ENCODE data around the gene TNRC6C. TPM values are rescaled to one million over a fixed set of nuclear protein-coding genes. Genes with fewer than 3 reads are reported as not detected.

The TNRC6C gene
- total and polyA plus RNA-seq, 9 of the 15 experiments (the other 6 are each of a cell fraction or from before 2014, with no cell fraction given): 0.20 to 4.9 (median 2.3) TPM

DNA sequence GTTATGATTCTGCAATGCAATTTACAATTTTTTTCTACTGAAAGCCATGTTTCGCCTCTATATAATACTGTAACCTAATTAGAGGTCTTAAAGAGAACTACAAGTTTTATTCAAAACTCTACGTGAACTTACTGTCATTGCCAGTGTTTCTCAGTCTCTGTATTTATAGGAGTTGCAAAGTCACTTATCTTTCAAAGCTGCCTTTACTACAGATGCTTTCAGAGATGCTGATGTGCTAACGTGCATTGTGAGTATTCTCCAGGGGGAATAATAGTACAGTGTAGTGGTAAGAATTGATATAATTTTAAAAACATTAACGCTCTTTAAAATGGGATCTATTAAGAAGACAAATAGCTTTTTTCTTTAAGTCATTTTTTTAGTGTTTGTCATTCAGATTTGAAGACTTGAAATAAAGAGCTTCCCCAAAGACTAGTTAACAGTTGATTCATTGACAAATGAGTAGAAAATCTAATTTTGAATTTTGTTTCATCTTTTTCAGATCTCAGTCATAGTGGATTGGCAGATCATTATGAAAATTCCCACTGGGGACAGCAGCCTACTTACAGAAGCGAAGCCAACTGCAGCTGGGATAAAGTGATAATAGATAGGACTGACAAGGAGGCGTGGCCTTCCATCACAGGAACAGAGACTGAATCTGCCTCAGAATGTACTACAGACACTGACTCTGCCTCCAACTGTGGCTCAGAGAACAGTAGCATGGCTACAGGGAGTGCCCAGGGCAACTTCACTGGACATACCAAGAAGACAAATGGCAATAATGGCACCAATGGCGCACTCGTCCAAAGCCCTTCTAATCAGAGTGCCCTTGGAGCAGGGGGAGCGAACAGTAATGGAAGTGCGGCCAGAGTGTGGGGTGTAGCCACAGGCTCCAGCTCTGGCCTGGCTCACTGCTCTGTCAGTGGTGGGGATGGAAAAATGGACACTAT lies 90.1 kb downstream of the TNRC6C start (continued):
- TF ChIP-seq, protein P1, sequence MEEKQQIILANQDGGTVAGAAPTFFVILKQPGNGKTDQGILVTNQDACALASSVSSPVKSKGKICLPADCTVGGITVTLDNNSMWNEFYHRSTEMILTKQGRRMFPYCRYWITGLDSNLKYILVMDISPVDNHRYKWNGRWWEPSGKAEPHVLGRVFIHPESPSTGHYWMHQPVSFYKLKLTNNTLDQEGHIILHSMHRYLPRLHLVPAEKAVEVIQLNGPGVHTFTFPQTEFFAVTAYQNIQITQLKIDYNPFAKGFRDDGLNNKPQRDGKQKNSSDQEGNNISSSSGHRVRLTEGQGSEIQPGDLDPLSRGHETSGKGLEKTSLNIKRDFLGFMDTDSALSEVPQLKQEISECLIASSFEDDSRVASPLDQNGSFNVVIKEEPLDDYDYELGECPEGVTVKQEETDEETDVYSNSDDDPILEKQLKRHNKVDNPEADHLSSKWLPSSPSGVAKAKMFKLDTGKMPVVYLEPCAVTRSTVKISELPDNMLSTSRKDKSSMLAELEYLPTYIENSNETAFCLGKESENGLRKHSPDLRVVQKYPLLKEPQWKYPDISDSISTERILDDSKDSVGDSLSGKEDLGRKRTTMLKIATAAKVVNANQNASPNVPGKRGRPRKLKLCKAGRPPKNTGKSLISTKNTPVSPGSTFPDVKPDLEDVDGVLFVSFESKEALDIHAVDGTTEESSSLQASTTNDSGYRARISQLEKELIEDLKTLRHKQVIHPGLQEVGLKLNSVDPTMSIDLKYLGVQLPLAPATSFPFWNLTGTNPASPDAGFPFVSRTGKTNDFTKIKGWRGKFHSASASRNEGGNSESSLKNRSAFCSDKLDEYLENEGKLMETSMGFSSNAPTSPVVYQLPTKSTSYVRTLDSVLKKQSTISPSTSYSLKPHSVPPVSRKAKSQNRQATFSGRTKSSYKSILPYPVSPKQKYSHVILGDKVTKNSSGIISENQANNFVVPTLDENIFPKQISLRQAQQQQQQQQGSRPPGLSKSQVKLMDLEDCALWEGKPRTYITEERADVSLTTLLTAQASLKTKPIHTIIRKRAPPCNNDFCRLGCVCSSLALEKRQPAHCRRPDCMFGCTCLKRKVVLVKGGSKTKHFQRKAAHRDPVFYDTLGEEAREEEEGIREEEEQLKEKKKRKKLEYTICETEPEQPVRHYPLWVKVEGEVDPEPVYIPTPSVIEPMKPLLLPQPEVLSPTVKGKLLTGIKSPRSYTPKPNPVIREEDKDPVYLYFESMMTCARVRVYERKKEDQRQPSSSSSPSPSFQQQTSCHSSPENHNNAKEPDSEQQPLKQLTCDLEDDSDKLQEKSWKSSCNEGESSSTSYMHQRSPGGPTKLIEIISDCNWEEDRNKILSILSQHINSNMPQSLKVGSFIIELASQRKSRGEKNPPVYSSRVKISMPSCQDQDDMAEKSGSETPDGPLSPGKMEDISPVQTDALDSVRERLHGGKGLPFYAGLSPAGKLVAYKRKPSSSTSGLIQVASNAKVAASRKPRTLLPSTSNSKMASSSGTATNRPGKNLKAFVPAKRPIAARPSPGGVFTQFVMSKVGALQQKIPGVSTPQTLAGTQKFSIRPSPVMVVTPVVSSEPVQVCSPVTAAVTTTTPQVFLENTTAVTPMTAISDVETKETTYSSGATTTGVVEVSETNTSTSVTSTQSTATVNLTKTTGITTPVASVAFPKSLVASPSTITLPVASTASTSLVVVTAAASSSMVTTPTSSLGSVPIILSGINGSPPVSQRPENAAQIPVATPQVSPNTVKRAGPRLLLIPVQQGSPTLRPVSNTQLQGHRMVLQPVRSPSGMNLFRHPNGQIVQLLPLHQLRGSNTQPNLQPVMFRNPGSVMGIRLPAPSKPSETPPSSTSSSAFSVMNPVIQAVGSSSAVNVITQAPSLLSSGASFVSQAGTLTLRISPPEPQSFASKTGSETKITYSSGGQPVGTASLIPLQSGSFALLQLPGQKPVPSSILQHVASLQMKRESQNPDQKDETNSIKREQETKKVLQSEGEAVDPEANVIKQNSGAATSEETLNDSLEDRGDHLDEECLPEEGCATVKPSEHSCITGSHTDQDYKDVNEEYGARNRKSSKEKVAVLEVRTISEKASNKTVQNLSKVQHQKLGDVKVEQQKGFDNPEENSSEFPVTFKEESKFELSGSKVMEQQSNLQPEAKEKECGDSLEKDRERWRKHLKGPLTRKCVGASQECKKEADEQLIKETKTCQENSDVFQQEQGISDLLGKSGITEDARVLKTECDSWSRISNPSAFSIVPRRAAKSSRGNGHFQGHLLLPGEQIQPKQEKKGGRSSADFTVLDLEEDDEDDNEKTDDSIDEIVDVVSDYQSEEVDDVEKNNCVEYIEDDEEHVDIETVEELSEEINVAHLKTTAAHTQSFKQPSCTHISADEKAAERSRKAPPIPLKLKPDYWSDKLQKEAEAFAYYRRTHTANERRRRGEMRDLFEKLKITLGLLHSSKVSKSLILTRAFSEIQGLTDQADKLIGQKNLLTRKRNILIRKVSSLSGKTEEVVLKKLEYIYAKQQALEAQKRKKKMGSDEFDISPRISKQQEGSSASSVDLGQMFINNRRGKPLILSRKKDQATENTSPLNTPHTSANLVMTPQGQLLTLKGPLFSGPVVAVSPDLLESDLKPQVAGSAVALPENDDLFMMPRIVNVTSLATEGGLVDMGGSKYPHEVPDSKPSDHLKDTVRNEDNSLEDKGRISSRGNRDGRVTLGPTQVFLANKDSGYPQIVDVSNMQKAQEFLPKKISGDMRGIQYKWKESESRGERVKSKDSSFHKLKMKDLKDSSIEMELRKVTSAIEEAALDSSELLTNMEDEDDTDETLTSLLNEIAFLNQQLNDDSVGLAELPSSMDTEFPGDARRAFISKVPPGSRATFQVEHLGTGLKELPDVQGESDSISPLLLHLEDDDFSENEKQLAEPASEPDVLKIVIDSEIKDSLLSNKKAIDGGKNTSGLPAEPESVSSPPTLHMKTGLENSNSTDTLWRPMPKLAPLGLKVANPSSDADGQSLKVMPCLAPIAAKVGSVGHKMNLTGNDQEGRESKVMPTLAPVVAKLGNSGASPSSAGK (IDR thresholded peaks at IDR 0.05): no peak
- TF ChIP-seq PCBP2 (IDR thresholded peaks at IDR 0.05; ENCODE audit: low read depth, low read length, poor library complexity, severe bottlenecking): no peak
- no peak for TF ChIP-seq SUPT5H (IDR thresholded peaks at IDR 0.05)
- no peak for TF ChIP-seq NEUROD1 (IDR thresholded peaks at IDR 0.05; ENCODE audit: borderline replicate concordance, low read depth, low read length, partially characterized antibody)
- no peak for TF ChIP-seq PHF20 (IDR thresholded peaks at IDR 0.05; ENCODE audit: partially characterized antibody)
- TF ChIP-seq NFE2 (IDR thresholded peaks at IDR 0.05; ENCODE audit: low read depth): peak; percentile 84
- peak; percentile 54; the same call in 1 of the 2 replicates for TF ChIP-seq MAFF (IDR thresholded peaks at IDR 0.05; ENCODE audit: low read length)
- TF ChIP-seq, protein P2, sequence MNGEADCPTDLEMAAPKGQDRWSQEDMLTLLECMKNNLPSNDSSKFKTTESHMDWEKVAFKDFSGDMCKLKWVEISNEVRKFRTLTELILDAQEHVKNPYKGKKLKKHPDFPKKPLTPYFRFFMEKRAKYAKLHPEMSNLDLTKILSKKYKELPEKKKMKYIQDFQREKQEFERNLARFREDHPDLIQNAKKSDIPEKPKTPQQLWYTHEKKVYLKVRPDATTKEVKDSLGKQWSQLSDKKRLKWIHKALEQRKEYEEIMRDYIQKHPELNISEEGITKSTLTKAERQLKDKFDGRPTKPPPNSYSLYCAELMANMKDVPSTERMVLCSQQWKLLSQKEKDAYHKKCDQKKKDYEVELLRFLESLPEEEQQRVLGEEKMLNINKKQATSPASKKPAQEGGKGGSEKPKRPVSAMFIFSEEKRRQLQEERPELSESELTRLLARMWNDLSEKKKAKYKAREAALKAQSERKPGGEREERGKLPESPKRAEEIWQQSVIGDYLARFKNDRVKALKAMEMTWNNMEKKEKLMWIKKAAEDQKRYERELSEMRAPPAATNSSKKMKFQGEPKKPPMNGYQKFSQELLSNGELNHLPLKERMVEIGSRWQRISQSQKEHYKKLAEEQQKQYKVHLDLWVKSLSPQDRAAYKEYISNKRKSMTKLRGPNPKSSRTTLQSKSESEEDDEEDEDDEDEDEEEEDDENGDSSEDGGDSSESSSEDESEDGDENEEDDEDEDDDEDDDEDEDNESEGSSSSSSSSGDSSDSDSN (IDR thresholded peaks at IDR 0.05; ENCODE audit: borderline replicate concordance in 1 of 2, low read depth in 2 of 2, low read length in 2 of 2): no peak
- no peak for TF ChIP-seq GTF2F1 (IDR thresholded peaks at IDR 0.05; ENCODE audit: low read depth, low read length)
- TF ChIP-seq ETV6 (IDR thresholded peaks at IDR 0.05; ENCODE audit: borderline replicate concordance in 1 of 2, low read depth in 2 of 2, low read length in 1 of 2): no peak
- TF ChIP-seq ETV6 (CRISPR knock-in tag; IDR thresholded peaks at IDR 0.05; ENCODE audit: borderline replicate concordance): no peak
- TF ChIP-seq EP300 (IDR thresholded peaks at IDR 0.05; ENCODE audit: low read length): peak; percentile 38; the same call in 1 of the 2 replicates
